GM12874 (cell line): Measurements from ENCODE around the gene ZNF609.

Experiments
- TF ChIP-seq, protein P1 (sequence below): IDR thresholded peaks from 2 replicates; pipeline ENCODE4 v1.5.1; 2011; ENCODE audit warnings: low read depth, mild to moderate bottlenecking, control low read depth, low read length, moderate library complexity; ENCODE audit not compliant: insufficient read depth

ZNF609 gene

GRCh38 chr15:64705006-64705405 is 244.6 kb downstream of the ZNF609 start:
- TF ChIP-seq, protein P1, sequence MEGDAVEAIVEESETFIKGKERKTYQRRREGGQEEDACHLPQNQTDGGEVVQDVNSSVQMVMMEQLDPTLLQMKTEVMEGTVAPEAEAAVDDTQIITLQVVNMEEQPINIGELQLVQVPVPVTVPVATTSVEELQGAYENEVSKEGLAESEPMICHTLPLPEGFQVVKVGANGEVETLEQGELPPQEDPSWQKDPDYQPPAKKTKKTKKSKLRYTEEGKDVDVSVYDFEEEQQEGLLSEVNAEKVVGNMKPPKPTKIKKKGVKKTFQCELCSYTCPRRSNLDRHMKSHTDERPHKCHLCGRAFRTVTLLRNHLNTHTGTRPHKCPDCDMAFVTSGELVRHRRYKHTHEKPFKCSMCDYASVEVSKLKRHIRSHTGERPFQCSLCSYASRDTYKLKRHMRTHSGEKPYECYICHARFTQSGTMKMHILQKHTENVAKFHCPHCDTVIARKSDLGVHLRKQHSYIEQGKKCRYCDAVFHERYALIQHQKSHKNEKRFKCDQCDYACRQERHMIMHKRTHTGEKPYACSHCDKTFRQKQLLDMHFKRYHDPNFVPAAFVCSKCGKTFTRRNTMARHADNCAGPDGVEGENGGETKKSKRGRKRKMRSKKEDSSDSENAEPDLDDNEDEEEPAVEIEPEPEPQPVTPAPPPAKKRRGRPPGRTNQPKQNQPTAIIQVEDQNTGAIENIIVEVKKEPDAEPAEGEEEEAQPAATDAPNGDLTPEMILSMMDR, result no peak

GRCh38 chr15:64706011-64706911 is 245.9 kb downstream of the ZNF609 start:
- TF ChIP-seq, protein P1, result no peak

GRCh38 chr15:64710676-64711428 is 250.5 kb downstream of the ZNF609 start:
- TF ChIP-seq, protein P1, result no peak

GRCh38 chr15:64712353-64712752 is 252.0 kb downstream of the ZNF609 start:
- TF ChIP-seq, protein P1, result no peak

DNA sequence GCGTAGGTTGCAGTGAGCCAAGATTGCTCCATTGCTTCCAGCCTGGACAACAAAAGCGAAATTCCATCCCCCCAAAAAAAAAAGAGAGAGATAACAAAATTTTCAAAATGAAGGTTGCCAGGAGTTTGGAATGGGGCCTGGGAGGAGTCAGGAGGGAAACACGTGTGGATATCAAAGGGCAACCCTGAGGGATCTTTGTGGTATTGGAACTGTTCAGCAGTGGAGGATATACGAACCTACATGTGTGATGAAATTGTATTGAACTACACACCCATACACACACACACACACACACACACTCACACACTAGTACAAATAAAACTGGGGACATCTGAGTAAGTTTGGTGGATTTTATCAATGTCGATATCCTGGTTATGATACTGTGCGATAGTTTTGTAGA is 253.2 kb downstream of the ZNF609 start:
- TF ChIP-seq, protein P1, result no peak

- TF ChIP-seq, protein P1, result no peak
Measured at GRCh38 chr15:64716452-64716851, 256.1 kb downstream of the ZNF609 start.

DNA sequence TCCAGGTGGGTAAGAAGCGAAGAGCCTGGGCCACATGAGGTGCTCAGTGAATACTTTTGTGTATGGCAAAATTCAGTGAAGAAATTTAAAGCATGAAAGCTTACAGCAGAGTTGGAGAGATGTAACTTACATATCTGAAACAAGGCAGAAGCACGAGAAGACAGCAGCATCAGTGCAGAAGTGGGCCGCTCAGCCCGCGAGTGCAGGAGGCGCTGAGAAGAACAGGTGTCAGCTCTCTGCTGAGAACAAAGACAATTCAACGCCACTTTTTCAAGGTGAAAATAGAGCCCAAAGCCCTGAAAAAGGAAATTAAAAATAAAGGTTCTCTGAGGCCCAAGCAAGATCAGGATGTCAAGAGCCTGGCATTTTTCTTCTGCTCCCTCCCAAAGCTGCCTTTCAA is 256.8 kb downstream of the ZNF609 start:
- TF ChIP-seq, protein P1, result no peak
